ENCODE measurements around the gene SRPK2. TPM values are rescaled to one million over a fixed set of nuclear protein-coding genes. Genes with fewer than 3 reads are reported as not detected.

The SRPK2 gene
- total and polyA plus RNA-seq, 2 of the 13 experiments (the other 11 are each of a cell fraction or from before 2014, with no cell fraction given) = 10.1 to 22.3 TPM

DNA sequence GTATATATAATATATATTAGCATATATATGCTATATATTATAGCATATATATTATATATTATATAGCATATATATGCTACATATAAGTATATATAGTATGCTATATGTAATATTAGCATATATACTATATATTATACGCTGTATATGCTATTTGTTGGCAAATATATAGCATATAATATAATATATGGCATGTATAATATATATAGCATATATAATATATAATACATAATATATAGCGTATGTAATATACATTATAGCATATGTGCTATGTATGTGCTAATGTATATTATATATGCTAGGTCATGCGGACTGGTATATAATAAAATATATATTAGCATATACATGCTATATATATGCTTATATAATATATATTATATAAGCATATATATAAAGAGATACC is 301.9 kb downstream of the SRPK2 start:
- ATAC-seq (no peak), FAIRE-seq (no peak), DNase-seq (ENCODE audit: low spot score) (no peak)
- no peak overlapping the region for H3K4me3 ChIP-seq (replicated peaks in 1 of 3; ENCODE audit: insufficient read depth in 1 of 3, low read depth in 2 of 3, low read length in 3 of 3)
- H3K9ac ChIP-seq (ENCODE audit: insufficient read depth, low read depth, low read length) = no peak overlapping the region
- ChIA-PET POLR2A (no interaction called here), CTCF (ENCODE audit: low intra/inter-chr PET ratio, low total read pairs) (no interaction called here)
- WGBS (ENCODE audit: low lambda C conversion rate) = 98% methylated on average over 3 of the region's 3 CpGs
- in situ Hi-C loops (cut with HindIII; ENCODE audit: extremely low pct_ligation_motif_present, low pct_unique_long_range_greater_than_20kb) = no loop called here
- H2AFZ ChIP-seq (ENCODE audit: low read length) = no peak overlapping the region
- BruUV-seq (replicated peaks) = no TSS peak
- H3K27ac ChIP-seq (ENCODE audit: extremely low read length, insufficient read depth, low read length) = no peak overlapping the region
- H3K36me3 ChIP-seq (replicated peaks in 1 of 2; ENCODE audit: control insufficient read depth in 1 of 2, insufficient read depth in 2 of 2, low read length in 2 of 2) = peaks cover 4 to 67% of the 10 kb centered on the region in 2 experiments
- no peak overlapping the region for H3K4me2 ChIP-seq (ENCODE audit: low read depth, low read length)
- no peaks in the 10 kb centered on the region for H3K27me3 ChIP-seq (ENCODE audit: control insufficient read depth in 1 of 2, insufficient read depth in 2 of 2, low read length in 2 of 2)
- H4K20me1 ChIP-seq (ENCODE audit: insufficient read depth, low read length) = no peaks in the 10 kb centered on the region
- H3K9me3 ChIP-seq (ENCODE audit: low read length) = no peaks in the 10 kb centered on the region
- H3K79me2 ChIP-seq (ENCODE audit: insufficient read depth, low read length) = no peaks in the 10 kb centered on the region
- intact Hi-C loops (cut with micrococcal nuclease; ENCODE audit: unreplicated experiment) = no loop called here
- H3K4me1 ChIP-seq (ENCODE audit: insufficient read depth, low read length) = no peaks in the 10 kb centered on the region
- TF ChIP-seq KMT2A (CRISPR knock-in tag; IDR thresholded peaks at IDR 0.05) (no peak), BHLHE40 (IDR thresholded peaks at IDR 0.05; ENCODE audit: low read length) (no peak), MIER3 (CRISPR knock-in tag; IDR thresholded peaks at IDR 0.05; ENCODE audit: borderline replicate concordance) (no peak), ZSCAN9 (CRISPR knock-in tag; IDR thresholded peaks at IDR 0.05; ENCODE audit: borderline replicate concordance) (no peak), SIN3A (IDR thresholded peaks at IDR 0.05; ENCODE audit: borderline replicate concordance, low read depth, low read length) (no peak), ZSCAN22 (CRISPR knock-in tag; IDR thresholded peaks at IDR 0.05) (no peak), ZNF670 (CRISPR knock-in tag; IDR thresholded peaks at IDR 0.05; ENCODE audit: borderline replicate concordance) (no peak)
- TF ChIP-seq, protein P1, sequence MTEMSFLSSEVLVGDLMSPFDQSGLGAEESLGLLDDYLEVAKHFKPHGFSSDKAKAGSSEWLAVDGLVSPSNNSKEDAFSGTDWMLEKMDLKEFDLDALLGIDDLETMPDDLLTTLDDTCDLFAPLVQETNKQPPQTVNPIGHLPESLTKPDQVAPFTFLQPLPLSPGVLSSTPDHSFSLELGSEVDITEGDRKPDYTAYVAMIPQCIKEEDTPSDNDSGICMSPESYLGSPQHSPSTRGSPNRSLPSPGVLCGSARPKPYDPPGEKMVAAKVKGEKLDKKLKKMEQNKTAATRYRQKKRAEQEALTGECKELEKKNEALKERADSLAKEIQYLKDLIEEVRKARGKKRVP (CRISPR knock-in tag; IDR thresholded peaks at IDR 0.05) = no peak
- TF ChIP-seq, protein P2, sequence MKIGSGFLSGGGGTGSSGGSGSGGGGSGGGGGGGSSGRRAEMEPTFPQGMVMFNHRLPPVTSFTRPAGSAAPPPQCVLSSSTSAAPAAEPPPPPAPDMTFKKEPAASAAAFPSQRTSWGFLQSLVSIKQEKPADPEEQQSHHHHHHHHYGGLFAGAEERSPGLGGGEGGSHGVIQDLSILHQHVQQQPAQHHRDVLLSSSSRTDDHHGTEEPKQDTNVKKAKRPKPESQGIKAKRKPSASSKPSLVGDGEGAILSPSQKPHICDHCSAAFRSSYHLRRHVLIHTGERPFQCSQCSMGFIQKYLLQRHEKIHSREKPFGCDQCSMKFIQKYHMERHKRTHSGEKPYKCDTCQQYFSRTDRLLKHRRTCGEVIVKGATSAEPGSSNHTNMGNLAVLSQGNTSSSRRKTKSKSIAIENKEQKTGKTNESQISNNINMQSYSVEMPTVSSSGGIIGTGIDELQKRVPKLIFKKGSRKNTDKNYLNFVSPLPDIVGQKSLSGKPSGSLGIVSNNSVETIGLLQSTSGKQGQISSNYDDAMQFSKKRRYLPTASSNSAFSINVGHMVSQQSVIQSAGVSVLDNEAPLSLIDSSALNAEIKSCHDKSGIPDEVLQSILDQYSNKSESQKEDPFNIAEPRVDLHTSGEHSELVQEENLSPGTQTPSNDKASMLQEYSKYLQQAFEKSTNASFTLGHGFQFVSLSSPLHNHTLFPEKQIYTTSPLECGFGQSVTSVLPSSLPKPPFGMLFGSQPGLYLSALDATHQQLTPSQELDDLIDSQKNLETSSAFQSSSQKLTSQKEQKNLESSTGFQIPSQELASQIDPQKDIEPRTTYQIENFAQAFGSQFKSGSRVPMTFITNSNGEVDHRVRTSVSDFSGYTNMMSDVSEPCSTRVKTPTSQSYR (CRISPR knock-in tag; IDR thresholded peaks at IDR 0.05; ENCODE audit: borderline replicate concordance) = no peak
- TF ChIP-seq, protein P3, sequence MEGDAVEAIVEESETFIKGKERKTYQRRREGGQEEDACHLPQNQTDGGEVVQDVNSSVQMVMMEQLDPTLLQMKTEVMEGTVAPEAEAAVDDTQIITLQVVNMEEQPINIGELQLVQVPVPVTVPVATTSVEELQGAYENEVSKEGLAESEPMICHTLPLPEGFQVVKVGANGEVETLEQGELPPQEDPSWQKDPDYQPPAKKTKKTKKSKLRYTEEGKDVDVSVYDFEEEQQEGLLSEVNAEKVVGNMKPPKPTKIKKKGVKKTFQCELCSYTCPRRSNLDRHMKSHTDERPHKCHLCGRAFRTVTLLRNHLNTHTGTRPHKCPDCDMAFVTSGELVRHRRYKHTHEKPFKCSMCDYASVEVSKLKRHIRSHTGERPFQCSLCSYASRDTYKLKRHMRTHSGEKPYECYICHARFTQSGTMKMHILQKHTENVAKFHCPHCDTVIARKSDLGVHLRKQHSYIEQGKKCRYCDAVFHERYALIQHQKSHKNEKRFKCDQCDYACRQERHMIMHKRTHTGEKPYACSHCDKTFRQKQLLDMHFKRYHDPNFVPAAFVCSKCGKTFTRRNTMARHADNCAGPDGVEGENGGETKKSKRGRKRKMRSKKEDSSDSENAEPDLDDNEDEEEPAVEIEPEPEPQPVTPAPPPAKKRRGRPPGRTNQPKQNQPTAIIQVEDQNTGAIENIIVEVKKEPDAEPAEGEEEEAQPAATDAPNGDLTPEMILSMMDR (CRISPR knock-in tag; IDR thresholded peaks at IDR 0.05) = no peak
- TF ChIP-seq, protein P4, sequence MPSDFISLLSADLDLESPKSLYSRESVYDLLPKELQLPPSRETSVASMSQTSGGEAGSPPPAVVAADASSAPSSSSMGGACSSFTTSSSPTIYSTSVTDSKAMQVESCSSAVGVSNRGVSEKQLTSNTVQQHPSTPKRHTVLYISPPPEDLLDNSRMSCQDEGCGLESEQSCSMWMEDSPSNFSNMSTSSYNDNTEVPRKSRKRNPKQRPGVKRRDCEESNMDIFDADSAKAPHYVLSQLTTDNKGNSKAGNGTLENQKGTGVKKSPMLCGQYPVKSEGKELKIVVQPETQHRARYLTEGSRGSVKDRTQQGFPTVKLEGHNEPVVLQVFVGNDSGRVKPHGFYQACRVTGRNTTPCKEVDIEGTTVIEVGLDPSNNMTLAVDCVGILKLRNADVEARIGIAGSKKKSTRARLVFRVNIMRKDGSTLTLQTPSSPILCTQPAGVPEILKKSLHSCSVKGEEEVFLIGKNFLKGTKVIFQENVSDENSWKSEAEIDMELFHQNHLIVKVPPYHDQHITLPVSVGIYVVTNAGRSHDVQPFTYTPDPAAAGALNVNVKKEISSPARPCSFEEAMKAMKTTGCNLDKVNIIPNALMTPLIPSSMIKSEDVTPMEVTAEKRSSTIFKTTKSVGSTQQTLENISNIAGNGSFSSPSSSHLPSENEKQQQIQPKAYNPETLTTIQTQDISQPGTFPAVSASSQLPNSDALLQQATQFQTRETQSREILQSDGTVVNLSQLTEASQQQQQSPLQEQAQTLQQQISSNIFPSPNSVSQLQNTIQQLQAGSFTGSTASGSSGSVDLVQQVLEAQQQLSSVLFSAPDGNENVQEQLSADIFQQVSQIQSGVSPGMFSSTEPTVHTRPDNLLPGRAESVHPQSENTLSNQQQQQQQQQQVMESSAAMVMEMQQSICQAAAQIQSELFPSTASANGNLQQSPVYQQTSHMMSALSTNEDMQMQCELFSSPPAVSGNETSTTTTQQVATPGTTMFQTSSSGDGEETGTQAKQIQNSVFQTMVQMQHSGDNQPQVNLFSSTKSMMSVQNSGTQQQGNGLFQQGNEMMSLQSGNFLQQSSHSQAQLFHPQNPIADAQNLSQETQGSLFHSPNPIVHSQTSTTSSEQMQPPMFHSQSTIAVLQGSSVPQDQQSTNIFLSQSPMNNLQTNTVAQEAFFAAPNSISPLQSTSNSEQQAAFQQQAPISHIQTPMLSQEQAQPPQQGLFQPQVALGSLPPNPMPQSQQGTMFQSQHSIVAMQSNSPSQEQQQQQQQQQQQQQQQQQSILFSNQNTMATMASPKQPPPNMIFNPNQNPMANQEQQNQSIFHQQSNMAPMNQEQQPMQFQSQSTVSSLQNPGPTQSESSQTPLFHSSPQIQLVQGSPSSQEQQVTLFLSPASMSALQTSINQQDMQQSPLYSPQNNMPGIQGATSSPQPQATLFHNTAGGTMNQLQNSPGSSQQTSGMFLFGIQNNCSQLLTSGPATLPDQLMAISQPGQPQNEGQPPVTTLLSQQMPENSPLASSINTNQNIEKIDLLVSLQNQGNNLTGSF (CRISPR knock-in tag; IDR thresholded peaks at IDR 0.05) = no peak
- TF ChIP-seq, protein P5, sequence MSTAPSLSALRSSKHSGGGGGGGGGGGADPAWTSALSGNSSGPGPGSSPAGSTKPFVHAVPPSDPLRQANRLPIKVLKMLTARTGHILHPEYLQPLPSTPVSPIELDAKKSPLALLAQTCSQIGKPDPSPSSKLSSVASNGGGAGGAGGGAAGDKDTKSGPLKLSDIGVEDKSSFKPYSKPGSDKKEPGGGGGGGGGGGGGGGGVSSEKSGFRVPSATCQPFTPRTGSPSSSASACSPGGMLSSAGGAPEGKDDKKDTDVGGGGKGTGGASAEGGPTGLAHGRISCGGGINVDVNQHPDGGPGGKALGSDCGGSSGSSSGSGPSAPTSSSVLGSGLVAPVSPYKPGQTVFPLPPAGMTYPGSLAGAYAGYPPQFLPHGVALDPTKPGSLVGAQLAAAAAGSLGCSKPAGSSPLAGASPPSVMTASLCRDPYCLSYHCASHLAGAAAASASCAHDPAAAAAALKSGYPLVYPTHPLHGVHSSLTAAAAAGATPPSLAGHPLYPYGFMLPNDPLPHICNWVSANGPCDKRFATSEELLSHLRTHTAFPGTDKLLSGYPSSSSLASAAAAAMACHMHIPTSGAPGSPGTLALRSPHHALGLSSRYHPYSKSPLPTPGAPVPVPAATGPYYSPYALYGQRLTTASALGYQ (CRISPR knock-in tag; IDR thresholded peaks at IDR 0.05) = no peak

Data from HepG2 (cell line).